SU-DHL-6 (cell line): ENCODE results near the gene BPIFA2.

Source experiments
- CTCF ChIP-seq: fragments of 200-600 bp; sonication (generic); IDR thresholded peaks from one replicate; pipeline ENCODE4 v1.5.1; 2017; ENCODE audit warnings: antibody characterized with exemption, mild to moderate bottlenecking, low read length, moderate library complexity; ENCODE audit not compliant: insufficient read depth, poor library complexity, severe bottlenecking
- EZH2phosphoT487 ChIP-seq: fragments of 200-600 bp; sonication (generic), shearing (Covaris generic); conservative IDR thresholded peaks from 2 replicates; pipeline ENCODE4 v1.6.1; 2018; ENCODE audit warnings: mild to moderate bottlenecking, antibody characterized with exemption, low read length, moderate library complexity, mixed read lengths

- TF ChIP-seq CTCF (no peak), EZH2phosphoT487 (no peak)
Observed at GRCh38 chr20:33119725-33120720, 47.9 kb upstream of the BPIFA2 start.
